HG03565 (cell line): Measurements from ENCODE around the gene CNOT10.

Experiments used
- ATAC-seq: cut with Tn5 transposase; IDR thresholded peaks from one replicate; pipeline ENCODE4 v1.9.1; 2021; ENCODE audit warnings: mild to moderate bottlenecking, moderate library complexity; ENCODE audit not compliant: unreplicated experiment

CNOT10 gene

GRCh38 chr3:32816439-32817256, 131.7 kb downstream of the CNOT10 start:
- no peak for ATAC-seq

GRCh38 chr3:32817257-32817557, 132.2 kb downstream of the CNOT10 start:
- ATAC-seq = no peak

- ATAC-seq = no peak
These were observed 132.7 kb downstream of the CNOT10 start, which contains the start of gene TRIM71 for GRCh38 chr3:32817558-32818228. TSS of gene TRIM71 (plus strand) at chr3:32817997. CDS start at chr3:32818081, 84 bp downstream.

- no peak for ATAC-seq
These were observed 133.4 kb downstream of the CNOT10 start for GRCh38 chr3:32818229-32818969.

GRCh38 chr3:32818970-32819511, 134.1 kb downstream of the CNOT10 start:
- no peak for ATAC-seq

GRCh38 chr3:32819551-32820348, 134.8 kb downstream of the CNOT10 start:
- ATAC-seq = no peak

GRCh38 chr3:32820430-32820829, 135.4 kb downstream of the CNOT10 start:
- ATAC-seq = no peak

- no peak for ATAC-seq
These were observed 136.1 kb downstream of the CNOT10 start for GRCh38 chr3:32820971-32821685.

GRCh38 chr3:32821686-32822296, 136.8 kb downstream of the CNOT10 start:
- ATAC-seq = no peak

- ATAC-seq = no peak
These were observed 137.9 kb downstream of the CNOT10 start for GRCh38 chr3:32822609-32823498.
